ENCODE measurements around the gene PRTG.
"Not testable (repeated sequence)": the region's sequence is repeated elsewhere in the genome, so short reads cannot be mapped to it uniquely, and the experiment has no call there.

Gene PRTG

DNA sequence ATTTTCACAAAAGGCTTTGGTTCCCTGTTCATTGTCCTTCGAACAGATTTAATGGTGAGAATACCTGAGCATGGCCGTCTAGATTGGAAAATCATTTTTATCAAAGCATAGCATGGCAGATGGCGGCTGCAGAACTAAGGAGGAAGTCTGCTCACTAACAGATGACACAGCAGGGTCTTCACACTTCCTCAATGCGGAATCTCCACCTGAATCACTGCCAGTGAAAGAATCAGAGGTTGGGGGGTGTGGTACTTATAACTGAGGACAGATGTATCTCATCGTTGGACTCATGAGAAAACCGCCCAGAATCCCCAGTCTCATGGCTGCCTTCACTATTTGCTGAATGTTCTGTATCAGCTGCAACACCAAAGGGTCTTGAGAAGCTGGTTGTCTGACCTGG lies 123.2 kb downstream of the PRTG start:
- DNase-seq: no peak

DNA sequence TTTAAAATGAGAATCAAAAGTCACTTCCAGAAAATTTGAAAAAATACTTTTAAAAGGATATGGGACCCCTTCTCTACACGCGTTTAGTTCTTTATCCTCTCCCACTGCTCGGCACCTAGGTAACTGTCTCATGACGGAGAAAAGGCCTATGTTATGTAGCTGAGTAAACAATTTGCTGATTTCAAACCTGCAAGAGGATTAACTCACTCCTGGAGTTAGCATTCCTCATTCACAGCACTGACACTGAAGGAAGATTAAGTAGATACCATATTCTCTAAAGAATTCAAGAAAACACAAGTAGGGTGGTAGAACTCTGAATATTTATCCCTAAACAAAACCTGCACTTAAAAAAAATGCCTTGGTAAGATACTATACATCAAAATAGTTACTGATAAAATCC lies 124.6 kb downstream of the PRTG start:
- no peak for DNase-seq

DNA sequence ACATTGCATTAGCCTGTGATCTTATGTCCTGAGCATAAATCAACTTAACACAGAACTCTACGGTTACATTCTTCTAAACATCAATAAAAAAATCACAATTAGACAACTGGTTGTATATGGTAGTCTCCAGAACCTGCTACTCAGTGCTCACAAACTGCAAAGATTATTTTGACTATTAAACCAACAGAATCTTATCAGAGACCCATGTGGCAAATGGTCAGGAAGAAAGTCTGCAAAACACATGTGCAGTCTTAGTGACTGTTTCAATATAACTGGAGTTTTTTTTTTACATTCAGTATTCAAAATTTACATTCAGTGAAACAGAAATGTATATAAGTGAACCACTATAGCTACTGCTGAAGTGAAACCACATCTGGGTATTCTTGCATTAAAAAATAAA lies 127.5 kb downstream of the PRTG start:
- DNase-seq: no peak

DNA sequence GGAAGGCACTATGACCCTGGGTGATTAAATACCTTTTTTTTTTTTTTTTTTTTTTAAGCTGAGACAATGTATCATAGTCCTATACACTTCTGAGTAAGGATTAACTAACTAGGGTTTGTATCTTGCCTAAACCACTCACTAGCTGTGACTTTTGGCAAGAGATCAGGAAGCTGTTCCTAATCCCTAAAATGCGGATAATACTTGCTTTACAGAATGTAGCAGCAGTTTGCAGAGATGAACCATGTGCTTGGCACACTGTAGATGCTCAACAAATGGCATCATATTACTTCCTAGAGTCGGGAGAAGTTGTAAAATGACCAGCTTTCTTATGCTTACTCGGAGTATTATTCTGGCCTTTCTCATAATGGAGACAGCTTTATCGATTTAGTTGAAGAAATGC lies 129.2 kb downstream of the PRTG start:
- no peak for DNase-seq

DNA sequence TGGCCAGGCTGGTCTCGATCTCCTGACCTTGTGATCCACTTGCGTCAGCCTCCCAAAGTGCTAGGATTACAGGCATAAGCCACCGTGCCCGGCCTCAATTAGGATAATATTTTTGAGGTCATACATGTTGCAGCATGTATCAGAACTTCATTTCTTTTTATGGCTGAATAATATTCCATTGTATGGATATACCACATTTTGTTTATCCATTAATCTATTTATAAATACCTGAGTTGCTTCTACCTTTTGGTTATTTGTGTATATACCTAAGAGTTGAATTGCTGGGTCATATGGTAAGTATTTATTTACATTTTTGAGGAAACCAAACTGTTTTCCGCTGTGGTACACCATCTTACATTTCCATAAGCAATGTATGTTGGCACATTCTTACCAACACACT lies 136.7 kb downstream of the PRTG start:
- DNase-seq: no peak

DNA sequence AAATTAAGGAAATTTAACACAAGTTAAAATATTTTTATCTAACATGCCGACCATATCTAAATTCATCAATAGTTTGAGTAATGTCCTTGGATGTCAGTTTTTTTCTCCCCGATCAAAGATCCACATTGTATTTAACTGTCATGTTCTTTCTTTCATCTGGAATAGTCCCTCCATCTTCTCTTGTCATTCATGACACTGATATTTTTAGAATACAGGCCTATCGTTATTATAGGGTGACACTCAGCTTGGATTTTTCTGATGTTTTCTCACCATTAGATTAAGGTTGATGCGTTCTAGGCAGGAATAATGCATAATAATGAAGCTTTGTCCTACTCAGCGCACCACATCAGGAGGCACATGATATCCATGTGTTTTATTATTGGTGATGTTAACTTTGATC lies 141.6 kb downstream of the PRTG start:
- no peak for DNase-seq

DNA sequence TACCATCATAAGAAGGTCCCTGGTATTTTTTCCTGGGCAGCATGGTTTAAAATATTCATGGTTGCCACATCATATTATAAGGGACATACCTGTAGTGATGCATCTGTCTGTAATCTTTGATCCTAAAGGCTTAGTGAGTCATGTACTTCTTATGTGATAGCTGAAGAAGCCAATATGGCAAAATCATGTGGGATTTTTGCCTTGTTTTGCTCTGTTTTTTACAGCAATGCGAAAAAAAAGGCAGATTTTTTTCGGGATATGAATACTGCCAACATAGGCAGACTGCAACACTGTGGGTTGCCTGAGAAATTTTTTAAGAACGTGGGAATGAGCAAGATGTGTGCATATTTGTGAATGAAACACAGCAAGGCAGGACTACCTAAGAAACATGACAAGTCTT lies 143.5 kb downstream of the PRTG start:
- DNase-seq: no peak

DNA sequence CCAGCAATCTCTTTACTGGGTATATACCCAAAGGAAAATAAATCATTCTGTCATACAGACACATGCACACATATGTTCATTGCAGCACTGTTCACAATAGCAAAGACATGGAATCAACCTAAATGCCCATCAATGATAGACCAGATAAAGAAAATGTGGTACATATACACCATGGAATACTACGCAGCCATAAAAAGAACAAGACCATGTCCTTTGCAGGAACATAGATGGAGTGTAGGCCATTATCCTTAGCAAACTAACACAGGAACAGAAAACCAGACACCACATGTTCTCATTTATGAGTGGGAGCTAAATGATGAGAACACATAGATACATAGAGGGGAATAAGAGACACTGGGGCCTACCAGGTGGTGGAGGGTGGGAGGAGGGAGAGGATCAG lies 149.9 kb downstream of the PRTG start:
- DNase-seq: not testable (repeated sequence)

DNA sequence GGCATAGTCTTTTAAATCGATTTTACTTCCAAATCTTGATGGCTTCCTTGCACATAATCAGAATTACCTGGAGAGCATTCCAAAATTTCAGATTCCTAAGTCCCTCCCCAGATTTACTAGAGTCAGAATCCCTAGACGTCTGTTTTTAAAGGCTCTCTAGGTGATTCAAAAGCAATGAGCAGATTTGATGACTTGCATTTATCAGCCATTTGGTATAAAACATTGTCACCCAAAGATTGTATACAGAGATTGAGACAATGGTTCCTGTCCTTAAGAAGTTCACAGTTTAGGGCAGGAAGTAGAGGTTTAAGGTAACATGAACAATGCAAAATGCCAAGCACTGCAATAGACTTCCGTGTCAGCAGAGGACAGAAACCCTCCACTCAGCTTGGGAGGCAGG lies 152.2 kb downstream of the PRTG start:
- DNase-seq: no peak

DNA sequence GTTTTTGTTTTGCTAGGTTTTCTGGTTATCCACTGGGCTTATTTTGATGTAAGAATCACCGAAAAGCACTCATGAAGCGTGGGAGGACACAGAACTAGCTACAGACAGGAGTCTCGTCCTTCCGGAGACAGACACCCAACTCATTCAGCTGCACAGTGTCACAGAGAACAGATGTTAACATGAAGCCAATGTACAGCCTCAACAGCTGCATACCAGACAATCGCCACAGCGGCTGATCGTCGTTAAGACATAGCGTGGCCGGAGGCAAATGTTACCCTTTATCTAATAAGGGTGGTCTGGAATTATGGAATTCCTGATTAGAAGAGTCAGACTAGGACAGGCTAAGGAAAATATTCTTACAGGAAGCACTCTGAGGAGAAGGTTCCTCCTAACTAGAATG lies 153.7 kb downstream of the PRTG start:
- no peak for DNase-seq

DNA sequence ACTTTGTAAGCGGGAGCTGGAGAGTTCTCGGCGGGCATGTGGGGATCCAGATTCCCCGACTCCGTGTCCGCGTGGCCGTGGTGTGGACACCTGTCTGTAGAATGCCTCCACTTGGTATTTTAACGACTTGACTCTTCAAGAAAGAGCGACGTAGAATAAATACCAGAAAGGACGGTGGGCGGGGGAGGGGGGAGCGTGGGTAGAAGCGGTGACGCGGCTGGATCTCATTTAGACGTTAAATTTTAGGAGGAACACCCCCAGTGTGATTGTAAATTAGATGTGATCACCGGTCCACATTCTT lies 154.2 kb downstream of the PRTG start:
- no peak for DNase-seq

DNA sequence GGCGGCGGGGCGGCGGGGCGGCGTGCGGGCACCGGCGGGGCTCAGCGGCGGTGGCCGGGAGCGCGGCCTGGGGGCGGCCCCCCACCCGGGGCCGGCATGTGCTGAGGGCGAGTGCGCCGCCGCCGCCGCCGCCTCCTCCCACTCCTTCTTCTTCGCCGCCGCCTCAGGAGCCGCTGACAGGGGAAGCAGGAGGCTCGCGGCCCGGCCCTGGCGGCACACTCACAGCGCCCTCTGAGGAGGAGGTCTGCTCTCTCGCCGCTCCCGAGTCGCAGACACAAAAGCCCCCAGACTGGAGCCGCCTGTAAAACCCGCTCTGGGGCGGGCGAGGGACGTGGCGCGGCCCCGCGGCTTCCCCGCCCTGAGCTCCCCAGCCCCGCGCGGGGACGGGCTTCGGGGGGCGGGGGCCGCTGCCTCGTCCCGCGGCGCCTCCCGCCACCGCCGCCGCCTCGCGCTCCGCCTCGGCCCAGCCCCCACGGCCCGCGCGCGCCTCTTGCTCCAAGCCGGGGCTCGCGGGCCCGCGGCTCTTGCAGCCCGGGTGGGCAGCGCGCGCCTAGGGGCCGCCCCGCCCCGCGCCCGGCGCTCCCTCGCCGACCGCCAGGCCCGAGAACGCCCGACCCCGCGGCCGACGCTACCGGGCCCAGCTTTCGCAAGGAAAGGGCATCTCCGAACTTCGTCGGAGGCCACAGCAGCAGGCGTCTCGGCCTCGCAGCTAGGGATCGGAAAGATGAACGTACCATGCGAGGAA lies 154.7 kb downstream of the PRTG start, which contains the start of gene PYGO1:
Gene PYGO1 (minus strand): TSS at position 276 of the 745 bp plus-strand sequence. CDS start 462 bp downstream, outside the sequence.
- DNase-seq: peak; percentile 27

DNA sequence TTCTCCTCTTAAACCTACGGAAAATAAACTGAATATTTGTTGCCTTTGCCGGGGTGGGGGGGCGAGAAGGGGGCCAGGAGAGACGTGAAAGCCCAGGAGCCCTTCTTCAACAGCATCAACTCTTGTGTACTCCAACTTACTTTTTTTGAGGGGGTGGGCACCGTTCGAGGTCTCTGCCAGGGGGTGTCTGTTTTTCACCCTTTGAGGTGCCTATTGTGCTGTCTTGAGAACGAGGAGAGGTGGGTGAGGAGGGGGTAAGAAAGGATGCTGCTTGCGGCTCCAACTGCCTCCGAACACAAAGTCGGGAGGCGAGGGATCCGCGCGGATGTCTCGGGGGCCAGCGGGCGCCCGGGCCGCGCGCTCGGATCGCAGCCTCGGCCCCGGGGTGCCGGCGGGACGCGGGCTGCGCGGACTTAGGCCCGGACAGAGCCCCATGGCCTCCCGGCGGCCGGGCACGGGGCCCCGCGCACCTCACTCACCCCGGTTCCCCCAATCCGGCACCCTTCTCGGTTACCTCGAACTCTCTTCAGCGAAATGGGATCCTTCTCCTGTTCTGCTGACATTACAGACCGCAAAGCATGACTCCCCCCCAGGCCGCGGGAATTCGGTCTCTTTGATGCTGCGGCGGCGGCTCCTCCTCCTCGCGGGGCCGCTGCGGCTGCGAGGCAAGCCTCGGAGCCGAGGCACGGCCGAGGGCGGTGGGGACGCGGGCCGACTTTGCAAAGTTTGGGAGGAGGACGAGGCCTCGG lies 155.5 kb downstream of the PRTG start:
- DNase-seq: peak; percentile 20

DNA sequence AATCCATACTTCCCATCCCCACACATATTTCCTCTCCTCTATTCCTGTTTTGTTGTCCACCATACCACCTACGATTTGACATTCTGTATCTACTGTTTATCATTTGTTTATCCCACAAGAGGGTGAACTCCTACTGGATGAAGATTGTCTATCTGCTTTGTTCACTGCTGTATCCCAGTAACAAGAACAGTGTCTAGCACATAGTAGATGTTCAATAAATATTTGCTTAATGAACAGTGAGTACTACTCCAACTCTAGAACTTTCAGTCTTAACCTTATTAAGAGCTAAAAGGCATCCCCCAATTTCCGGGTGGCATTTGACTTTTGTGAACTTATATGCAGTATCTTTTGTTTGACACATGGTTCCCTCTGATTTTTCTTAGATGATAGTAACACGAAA lies 156.1 kb downstream of the PRTG start:
- no peak for DNase-seq

DNA sequence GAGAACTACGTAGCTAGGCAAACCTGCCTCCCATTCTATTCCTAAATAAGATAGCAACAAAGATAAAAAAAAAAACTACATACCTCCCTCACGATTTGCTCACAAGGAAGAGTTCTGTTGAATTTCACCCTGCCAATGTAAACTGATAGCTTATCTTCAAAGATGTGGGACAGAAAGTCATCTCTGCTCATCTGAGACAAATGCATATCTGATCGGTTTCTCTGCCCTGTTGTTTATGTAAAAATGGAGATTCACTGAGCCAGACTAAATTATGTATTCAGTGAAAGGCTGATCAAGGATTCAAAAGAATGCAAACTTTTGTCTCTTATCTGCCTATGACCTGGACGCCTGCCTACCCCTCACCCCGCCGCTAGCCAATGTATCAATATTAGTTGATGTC lies 166.0 kb downstream of the PRTG start:
- no peak for DNase-seq

DNA sequence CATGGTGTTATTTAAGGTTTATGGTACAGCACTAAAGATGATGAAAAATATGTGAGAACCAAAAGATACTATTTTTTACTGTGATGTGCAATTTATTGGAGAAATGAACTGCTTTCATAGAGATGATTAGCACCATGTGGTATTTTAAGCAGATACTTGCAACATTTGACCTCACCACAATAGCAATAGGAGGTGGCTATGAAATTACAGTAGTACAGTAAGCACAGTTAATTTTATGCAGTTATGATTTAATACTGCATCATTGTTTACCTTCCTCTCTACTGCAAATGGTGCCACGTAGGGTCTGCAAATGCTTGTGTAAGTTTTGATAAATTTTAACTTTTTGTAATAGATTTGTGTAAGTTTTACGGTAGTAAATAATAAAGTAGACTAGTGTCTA lies 168.9 kb downstream of the PRTG start:
- DNase-seq: no peak

DNA sequence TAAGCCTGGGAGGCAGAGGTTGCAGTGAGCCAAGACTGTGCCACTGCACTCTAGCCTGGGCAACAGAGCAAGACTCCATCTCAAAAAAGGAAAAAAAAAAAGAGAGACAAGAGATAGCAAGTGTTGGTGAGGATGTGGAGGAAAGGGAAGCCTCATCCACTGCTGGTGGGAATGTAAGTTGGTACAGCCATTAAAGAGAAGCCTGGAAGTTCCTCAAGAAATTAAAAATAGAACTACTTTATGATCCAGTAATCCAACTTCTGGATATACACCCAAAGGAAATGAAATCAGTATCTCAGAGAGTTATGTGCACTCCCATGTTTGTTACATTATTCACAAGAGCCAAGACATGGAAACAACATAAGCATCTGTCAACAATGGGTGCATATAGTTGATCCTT lies 169.7 kb downstream of the PRTG start:
- DNase-seq: no peak

DNA sequence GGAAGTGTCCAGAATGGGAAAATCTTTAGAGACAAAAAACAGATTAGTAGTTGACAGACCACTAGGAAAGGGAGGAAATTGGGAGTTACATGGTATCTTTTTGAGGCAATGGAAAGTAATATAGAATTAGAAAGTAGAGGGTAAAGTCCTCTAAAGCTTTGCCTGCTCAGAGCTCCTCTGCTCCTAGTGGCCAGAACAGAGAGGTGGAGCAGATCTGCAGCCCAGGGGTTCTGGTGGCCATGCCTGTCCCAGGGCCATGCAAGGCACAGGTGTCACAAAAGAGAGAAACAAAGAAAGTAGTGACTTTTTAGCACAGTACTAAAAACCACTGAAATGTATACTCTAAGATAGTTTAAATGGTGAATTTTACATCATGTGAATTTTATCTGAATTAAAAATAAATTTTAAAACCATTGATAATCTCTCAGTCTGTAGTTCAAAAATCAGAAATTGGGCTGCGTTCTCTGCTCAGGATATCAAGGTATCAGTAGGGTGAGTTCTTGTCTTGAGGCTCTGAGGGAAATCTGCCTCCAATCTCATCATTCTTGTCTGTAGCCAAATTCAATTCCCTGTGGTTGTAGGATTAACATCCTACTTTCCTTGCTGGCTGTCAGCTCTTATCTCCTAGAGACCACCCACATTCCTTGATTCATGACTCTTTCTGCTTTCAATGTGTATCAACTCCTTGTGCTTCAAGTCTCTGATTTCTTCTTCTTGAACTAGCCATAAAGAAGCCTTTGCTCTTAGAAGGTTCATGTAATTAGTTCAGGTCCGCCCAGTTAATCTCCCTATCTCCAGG lies 178.4 kb downstream of the PRTG start:
- DNase-seq: no peak

DNA sequence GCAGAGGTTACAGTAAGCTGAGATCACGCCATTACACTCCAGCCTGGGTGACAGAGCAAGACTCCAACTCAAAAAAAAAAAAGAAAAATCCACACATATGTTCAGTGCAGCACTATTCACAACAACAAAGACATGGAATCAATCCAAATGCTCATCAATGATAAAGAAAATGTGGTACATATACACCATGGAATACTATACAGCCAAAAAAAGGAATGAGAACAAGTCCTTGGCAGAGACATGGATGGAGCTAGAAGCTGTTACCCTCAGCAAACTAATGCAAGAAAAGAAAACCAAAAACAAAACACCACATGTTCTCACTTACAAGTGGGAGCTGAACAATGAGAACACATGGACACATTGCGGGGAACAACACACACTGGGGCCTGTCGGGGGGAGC lies 180.4 kb downstream of the PRTG start:
- no peak for DNase-seq

All from NCI-H526 treated with DMSO at 0.1 percent for 48 hours (cell line).